ENCODE results near the gene STKLD1. TPM values are rescaled to one million over a fixed set of nuclear protein-coding genes. Genes with fewer than 3 reads are reported as not detected.

Gene STKLD1
- total RNA-seq, 2 donors from 2014 or later, result 0.95 TPM; not detected in 1

GRCh38 chr9:133385452-133385851, 9.3 kb downstream of the STKLD1 start:
- Histone ChIP-seq H3K9me3 (ENCODE audit: control insufficient read depth, low read length) (no peaks in the 10 kb centered on the region), H3K27ac (ENCODE audit: low read depth, low read length) (no peak overlapping the region), H3K36me3 (ENCODE audit: control insufficient read depth, insufficient read depth, low read length) (no peaks in the 10 kb centered on the region), H3K4me1 (ENCODE audit: control insufficient read depth, insufficient read depth, low read length) (no peaks in the 10 kb centered on the region), H3K27me3 (ENCODE audit: control insufficient read depth, insufficient read depth, low read length, poor library complexity, severe bottlenecking) (no peaks in the 10 kb centered on the region), H3K4me3 (ENCODE audit: low read length) (no peak overlapping the region), H3K9ac (ENCODE audit: extremely low read depth, low read length, poor library complexity, severe bottlenecking) (no peak overlapping the region)
- no peaks in the 10 kb centered on the region for H3K4me1 Mint-ChIP-seq
- H3K9me3 Mint-ChIP-seq, result peaks cover 7% of the 10 kb centered on the region
- no peaks in the 10 kb centered on the region for H3K36me3 Mint-ChIP-seq (ENCODE audit: low read depth)
- TF ChIP-seq CTCF (conservative IDR thresholded peaks at IDR 0.05), result no peak
- WGBS, 2 experiments (ENCODE audit: insufficient coverage in 1 of 2, insufficient read length in 1 of 2), result 89 to 93% methylated on average over 12 to 14 of the region's 14 CpGs
- H3K27ac Mint-ChIP-seq, result no peak overlapping the region
- DNase-seq, result no peak
- H3K27me3 Mint-ChIP-seq (ENCODE audit: insufficient read depth), result peaks cover 8% of the 10 kb centered on the region
- H3K4me3 Mint-ChIP-seq, result no peak overlapping the region

DNA sequence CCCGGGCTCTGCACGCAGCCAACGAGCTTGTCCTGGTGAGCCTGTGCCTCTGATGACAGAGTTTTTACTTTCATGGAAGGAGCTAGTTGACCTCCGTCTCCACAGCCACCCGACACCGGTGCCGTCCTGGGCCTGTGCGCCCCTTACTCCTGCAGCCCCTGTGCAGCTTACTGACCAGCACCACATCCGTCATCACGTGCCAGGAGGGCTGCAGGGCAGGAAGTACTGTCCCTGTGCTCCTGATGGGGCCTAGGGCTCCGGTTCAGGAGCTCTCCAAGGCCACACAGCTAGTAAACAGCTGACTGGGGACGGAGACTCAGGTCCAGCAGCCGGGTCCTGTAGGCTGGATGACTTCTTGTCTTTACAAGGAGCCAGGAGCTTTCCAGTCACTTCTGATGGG, 10.2 kb downstream of the STKLD1 start:
- no peaks in the 10 kb centered on the region for H3K36me3 ChIP-seq (ENCODE audit: control insufficient read depth, insufficient read depth, low read length)
- no peak for TF ChIP-seq CTCF (conservative IDR thresholded peaks at IDR 0.05)
- DNase-seq, result no peak
- H3K4me1 Mint-ChIP-seq, result no peaks in the 10 kb centered on the region
- no peak overlapping the region for H3K4me3 Mint-ChIP-seq
- H3K9me3 ChIP-seq (ENCODE audit: control insufficient read depth, low read length), result no peaks in the 10 kb centered on the region
- H3K27ac Mint-ChIP-seq, result no peak overlapping the region
- no peak overlapping the region for H3K27ac ChIP-seq (ENCODE audit: low read depth, low read length)
- H3K9me3 Mint-ChIP-seq, result peaks cover 12% of the 10 kb centered on the region
- peaks cover 11% of the 10 kb centered on the region for H3K27me3 Mint-ChIP-seq (ENCODE audit: insufficient read depth)
- H3K9ac ChIP-seq (ENCODE audit: extremely low read depth, low read length, poor library complexity, severe bottlenecking), result no peak overlapping the region
- H3K27me3 ChIP-seq (ENCODE audit: control insufficient read depth, insufficient read depth, low read length, poor library complexity, severe bottlenecking), result no peaks in the 10 kb centered on the region
- no peaks in the 10 kb centered on the region for H3K36me3 Mint-ChIP-seq (ENCODE audit: low read depth)
- no peak overlapping the region for H3K4me3 ChIP-seq (ENCODE audit: low read length)
- 92% methylated on average over 12 to 13 of the region's 13 CpGs for whole genome bisulfite sequencing, 2 experiments (ENCODE audit: insufficient coverage in 1 of 2, insufficient read length in 1 of 2)
- no peaks in the 10 kb centered on the region for H3K4me1 ChIP-seq (ENCODE audit: control insufficient read depth, insufficient read depth, low read length)

- Mint-ChIP-seq H3K9me3 (peaks cover 17% of the 10 kb centered on the region), H3K4me1 (no peaks in the 10 kb centered on the region), H3K36me3 (ENCODE audit: low read depth) (no peaks in the 10 kb centered on the region), H3K4me3 (no peak overlapping the region), H3K27ac (no peak overlapping the region), H3K27me3 (ENCODE audit: insufficient read depth) (peaks cover 11% of the 10 kb centered on the region)
- DNase-seq, result no peak
- H3K27ac ChIP-seq (ENCODE audit: low read depth, low read length), result no peak overlapping the region
- no peak for TF ChIP-seq CTCF (conservative IDR thresholded peaks at IDR 0.05)
- H3K4me3 ChIP-seq (ENCODE audit: low read length), result no peak overlapping the region
- 87 to 91% methylated on average over 8 to 9 of the region's 9 CpGs for WGBS, 2 experiments (ENCODE audit: insufficient coverage in 1 of 2, insufficient read length in 1 of 2)
- H3K36me3 ChIP-seq (ENCODE audit: control insufficient read depth, insufficient read depth, low read length), result no peaks in the 10 kb centered on the region
- H3K27me3 ChIP-seq (ENCODE audit: control insufficient read depth, insufficient read depth, low read length, poor library complexity, severe bottlenecking), result no peaks in the 10 kb centered on the region
- no peaks in the 10 kb centered on the region for H3K9me3 ChIP-seq (ENCODE audit: control insufficient read depth, low read length)
- H3K9ac ChIP-seq (ENCODE audit: extremely low read depth, low read length, poor library complexity, severe bottlenecking), result no peak overlapping the region
- H3K4me1 ChIP-seq (ENCODE audit: control insufficient read depth, insufficient read depth, low read length), result no peaks in the 10 kb centered on the region
Observed at GRCh38 chr9:133387680-133388079, 11.5 kb downstream of the STKLD1 start.
